CMK (cell line): ENCODE results near the gene MAPK13.

Experiments
- DNase-seq: peaks from one replicate; pipeline ENCODE4 v3.0.0-alpha.2; 2010; ENCODE audit warnings: low read depth

The MAPK13 gene

DNA sequence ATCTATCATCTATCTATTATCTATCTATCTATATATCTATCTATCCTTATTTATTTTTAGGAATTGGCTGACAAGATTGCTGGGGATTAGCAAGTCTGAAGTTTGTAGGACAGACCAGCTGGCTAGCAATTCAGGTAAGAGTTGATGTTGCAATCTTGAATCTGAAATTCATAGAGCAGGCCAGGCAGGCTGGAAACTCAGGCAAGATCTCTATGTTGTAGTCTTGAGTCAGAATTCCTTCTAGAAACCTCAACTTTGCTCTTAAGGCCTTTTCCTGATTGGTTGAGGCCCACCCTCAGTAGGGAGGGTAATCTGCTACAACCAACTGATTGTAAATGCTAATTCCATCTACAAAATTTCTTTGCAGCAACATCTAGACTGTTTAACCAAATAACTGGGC, 19.2 kb downstream of the MAPK13 start:
- no peak for DNase-seq

DNA sequence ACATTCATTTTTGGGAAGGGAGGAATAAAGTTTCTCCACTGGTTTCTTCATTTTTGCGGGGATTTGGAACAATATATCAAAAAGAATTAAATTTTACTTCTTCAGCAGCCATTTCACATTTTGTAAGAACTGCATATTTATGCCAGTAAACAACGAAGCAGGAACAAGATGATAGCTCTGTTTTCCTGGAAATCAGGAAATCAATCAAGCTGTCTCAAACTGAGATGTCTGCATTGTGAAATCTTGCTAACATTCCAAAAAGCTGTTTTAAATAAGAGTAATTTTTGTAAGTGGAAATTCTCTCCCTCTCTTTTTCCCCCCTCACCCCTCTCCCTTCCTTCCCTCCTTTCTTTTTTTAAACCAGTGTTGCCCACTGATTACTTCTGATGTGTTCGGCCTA, 20.0 kb downstream of the MAPK13 start:
- DNase-seq, result no peak

DNA sequence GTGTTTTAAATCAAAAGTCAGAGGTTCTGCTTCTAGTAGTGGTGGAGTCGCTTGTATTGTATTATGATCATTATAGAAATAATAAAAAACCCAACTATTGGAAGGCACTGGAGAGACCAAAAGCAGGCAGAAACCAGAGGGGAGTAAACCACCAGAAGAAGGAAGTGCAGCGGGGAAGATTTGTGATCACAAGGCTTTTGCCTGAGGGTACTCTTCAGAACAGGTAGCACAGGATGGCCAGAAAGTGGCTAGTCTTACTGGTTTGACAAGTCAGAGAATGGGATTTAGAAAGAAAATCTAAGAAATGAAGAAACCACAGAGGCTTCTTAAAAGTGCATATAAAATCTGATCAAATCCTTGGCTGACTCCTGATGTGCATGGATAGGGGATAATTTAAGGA, 24.0 kb downstream of the MAPK13 start:
- DNase-seq, result no peak

DNA sequence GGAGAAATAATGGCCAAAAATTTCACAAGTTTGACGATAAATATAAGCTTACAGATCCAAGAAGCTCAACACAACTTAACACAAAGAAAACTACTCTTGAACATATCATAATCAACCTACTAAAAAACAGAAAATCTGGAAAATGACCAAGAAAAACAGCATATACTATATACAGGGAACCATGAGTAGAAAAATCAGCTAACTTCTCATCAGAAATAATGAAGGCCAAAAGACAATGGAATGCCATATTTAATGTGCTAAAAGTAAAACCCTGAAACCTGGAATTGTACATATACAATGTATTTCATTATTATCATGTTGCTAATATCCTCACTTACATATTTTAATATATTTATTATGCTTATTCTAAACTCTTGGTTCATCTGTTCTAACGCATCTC, 25.3 kb downstream of the MAPK13 start:
- DNase-seq, result no peak

DNA sequence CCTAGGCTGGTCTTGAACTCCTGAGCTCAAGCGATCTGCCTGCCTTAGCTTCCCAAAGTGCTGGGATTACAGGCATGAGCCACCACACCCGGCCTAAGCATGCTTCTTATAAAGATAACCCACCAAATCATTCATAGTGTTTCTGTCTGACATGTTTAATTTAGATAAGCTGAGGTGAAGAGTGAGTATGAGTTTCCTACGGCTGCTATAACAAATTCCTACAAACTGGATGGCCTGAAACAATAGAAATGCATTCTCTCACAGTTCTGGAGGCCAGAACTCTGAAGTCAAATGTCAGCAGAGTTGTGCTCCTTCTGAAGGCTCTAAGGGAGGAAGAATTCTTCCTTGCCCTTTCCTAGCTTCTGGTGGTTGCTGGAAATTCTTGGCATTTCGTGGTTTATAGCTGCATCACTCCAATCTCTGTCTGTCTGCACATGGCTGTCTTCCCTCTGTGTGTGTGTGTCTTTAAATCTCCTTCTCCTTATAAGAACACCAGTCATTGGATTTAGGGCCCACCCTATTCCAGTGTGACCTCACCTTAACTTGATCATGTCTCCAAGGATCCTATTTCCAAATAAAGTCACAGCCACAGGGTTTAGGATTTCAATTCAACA, 29.9 kb downstream of the MAPK13 start:
- no peak for DNase-seq

DNA sequence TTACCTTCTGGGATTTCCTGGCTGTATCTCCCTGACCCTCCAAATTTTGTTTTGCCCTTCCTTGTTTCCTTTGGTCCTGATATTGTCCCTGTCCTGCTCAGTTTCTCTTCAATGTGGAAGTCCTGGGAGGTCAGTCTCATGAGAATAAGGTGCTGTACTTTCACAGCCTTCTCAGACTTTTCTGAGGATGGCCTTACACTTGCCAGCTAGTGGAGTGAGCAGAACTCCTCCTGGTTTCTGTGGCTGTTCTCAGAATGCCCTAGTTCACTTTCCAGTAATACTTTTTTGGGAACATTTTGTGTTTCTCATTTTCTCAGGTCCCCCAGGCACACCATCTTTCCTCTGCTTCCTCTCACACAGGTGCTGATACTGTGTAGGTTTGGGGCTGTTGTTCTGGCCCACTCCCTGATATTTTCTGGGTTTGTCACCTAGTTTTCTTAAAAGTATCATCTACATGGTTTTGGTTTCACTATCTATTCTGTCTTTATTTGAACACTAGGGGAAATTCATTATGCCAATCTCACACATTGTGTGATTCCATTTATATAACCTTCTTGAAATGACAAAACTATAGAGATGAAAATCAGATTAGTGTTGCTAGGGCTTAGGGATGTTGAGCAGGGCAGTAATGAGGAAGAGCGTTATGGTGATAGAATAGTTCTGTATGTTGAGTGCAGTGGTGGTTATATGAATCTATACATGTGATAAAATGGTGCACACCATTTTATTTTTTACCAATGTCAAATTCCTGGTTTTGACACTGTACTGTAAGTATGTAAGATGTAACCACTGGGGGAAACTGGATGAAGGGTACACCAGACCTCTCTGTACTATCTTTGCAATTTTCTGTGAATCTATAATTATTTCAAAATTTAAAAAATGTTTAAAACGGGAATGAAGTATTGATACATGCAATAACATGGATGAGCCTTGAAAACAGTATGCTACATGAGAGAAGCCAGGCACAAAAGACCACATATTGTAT, 39.0 kb downstream of the MAPK13 start:
- no peak for DNase-seq

DNA sequence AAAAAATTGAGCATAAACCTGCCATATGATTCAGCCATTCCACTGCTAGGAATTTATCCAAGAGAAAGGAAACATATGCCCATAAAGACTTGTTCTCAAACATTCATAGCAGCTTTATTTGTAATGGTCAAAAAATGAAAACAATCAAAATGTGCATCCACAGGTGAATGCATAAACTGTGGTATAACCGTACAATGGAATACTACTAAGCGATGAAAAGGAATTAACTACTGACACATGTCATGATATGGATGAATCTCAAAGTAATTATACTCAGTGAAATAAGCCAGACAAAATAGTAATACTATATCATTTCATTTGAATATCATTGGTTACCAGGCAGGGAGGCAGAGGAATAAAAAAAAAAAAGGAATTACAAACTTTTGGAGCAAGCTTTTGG, 40.4 kb downstream of the MAPK13 start:
- no peak for DNase-seq

DNA sequence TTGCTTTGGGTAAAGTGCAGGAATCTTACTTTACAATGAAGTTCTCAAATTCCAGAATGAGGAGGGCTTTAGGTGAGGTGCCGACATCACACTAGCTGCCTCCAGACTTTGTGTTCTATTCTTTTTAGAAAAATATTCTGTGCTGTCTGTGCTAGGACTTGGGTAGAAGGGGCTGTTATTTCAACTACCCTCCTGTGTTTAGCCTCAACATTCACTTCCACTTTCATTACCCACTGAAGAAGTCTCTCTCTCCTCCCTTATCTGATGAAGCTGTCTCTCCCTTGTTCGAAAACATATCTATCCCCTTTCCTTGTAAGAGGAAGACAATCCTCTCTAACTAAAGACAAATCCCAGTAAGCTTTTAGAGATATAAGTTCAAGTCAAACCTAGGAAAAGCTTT, 41.3 kb downstream of the MAPK13 start:
- no peak for DNase-seq

DNA sequence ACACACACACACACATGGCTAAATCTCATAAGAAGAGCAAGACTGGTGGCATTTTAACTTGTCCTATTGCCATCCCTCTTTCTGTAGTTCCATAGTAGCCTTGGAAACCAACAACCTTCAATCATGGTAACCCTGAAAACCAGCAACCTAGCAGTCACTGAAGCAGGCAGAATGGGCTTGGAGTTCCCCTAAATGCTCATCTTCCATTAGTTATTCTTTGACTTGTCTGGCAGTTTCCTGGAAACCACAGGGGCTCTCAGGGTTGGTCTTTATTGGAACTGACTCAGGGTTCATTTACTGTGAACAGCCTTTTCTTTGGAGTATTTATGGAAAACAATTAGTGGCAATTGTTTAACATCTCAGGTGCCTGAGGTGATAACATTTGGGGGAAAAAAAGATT, 46.9 kb downstream of the MAPK13 start:
- no peak for DNase-seq

DNA sequence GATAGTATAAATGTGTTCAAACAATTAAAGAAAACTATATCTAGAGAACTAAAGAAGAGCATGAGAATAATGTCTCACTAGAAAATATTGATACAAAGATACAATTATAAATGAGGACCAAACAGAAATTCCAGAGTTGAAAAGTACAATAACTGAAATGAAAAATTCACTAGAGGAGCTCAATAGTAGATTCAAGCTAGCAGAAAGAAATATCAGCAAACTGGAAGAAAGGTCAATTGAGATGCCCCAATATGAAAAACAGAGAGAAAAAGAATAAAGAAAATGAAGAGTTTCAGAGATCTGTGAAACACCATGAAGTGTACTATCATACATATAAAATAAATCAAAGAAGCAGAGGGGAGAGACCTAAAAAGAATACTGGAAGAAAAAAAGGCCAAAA, 48.2 kb downstream of the MAPK13 start:
- DNase-seq, result no peak

DNA sequence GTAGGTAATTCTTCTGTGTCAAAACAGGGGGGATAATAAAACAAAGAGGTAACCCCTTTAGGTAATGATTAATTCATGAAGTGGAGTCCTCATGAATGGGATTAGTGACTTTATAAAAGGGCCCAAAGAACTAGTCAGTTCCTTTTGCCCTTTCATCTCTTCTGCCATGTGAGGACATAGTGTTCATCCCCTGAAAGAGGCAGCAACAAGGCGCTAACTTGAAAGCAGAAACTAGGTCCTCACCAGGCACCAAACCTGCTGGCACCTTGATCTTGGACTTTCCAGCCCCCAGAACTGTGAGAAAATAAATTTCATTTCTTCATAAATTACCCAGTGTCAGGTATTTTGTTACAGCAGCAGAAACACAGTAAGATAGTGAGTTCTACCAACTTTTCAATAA, 49.8 kb downstream of the MAPK13 start:
- DNase-seq, result no peak

DNA sequence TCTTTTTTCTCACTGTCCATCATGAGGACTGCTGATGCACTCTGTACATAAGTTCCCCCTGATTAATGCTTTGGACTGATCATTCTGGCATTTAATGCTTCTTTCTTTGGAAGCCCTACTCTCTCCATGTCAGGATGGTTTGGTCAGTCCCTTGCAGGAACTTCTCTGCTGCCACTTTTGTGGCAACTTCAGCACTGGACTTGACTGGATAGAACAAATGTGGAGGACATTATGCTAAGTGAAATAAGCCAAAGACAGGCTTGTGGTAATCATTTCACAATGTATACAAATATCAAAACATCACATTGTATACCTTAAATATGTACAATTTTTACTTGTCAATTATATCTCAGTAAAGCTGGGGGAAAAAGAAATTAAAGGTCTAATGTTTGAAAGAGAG, 54.0 kb downstream of the MAPK13 start:
- no peak for DNase-seq

DNA sequence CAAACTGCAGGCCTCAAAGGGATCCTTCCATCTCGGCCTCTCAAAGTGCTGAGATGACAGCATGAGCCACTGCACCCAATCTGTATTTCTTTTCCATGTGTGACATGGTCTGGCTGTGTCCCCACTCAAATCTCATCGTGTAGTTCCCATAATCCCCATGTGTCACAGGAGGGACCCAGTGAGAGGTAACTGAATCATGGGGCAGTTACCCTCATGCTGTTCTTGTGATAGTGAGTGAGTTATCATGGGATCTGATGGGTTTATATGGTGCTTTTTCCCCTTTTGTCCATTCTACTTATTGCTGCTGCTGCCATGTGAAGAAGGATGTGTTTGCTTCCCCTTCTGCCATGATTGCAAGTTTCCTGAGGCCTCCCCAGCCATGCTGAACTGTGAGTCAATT, 55.9 kb downstream of the MAPK13 start:
- no peak for DNase-seq

DNA sequence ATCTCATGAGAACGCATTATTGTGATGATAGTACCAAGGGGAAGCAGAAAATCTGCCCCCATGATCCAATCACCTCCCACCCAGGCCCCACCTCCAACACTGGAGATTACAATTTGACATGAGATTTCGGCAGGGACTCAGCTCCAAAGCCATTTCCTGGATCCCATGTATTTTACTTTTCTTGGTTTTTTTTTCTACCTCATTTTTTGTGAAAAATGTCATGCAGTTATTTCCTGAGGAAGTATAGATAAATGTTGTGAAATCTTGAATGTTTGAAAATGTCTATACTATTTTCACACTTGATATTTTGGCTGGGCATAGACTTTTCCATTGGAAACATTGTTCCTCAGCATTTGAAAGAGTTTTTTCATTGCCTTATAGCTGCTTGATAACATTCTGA, 57.1 kb downstream of the MAPK13 start:
- DNase-seq, result no peak
